ENCODE data around the gene SIAH2.

Gene SIAH2

DNA sequence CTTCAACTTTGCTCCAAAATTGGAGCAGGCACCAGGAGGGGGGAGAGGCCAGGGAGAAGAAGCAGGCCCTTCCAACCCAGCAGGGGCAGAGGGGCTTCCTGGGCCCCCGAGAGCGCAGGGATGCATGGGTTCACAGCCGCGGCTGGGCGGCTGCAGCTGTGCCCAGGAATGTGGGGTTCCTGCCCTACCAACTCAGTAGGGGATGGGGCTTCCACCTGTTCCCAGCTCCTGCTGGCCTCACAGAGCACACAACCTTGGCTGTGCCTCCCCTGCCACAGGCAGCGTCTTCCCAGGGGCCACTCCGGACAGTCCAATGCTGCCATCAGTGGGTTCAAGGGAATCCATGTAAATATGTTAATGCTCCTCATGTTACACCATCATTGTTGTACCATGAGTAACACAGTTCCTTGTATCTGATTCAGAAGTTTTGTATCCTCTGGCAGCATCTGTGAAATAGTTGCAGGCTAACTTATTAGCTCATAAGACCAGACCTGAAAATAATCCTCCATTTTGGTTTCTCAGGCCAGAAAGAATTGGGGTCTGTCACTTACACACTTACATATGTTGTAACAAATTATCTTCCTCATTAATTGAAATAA is 12.1 kb upstream of the SIAH2 start:
- no peak for DNase-seq (ENCODE audit: low read depth in 2 of 2)

DNA sequence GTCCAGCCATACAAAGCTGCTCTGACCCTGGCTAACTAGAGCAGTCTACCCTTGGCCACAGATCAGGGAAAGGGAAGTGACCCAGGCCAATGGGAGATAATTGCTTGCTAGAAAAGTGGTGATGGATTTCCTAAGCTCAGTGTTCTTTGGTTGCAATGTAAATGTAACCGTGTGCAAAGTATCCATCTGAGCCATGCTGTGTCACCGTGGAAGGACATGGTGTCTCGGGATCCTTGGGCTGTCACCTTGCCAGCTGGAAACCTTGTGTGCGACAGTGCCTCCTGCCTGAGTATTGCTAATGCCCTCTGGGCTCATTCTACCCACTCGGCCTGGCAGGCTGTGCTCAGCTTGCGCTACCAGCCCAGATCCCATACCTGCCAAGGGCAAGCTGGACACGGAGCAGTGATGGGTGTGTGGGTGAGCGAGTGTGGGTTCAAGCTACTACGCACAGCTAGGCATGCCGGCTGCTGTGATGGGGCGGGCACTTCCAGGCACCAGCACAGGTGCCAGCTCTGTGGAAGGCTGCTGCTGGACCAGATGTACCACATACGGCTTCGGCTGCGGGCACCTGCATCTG is 10.7 kb upstream of the SIAH2 start:
- DNase-seq (ENCODE audit: low read depth in 2 of 2) = no peak

DNA sequence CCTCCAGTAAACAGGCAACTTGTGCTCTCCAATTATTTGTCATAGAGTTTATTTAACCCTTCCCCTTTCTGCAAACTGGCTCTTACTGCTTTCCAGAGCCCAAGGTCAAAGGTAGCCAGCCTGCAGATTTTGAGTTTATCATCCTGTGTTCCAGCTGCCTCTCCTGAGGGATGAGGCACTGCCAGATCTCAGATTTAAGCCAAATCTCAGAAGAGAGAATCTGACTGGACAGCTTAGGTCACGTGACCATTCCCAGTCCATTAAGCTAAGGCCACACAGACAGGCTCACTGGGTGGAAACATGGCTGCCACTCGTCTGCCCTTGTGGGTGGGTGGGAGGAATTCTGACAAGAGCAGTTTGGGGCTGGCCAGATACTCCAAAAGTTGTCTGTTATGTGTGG is 8.6 kb upstream of the SIAH2 start:
- no peak for DNase-seq (ENCODE audit: low read depth in 2 of 2)

DNA sequence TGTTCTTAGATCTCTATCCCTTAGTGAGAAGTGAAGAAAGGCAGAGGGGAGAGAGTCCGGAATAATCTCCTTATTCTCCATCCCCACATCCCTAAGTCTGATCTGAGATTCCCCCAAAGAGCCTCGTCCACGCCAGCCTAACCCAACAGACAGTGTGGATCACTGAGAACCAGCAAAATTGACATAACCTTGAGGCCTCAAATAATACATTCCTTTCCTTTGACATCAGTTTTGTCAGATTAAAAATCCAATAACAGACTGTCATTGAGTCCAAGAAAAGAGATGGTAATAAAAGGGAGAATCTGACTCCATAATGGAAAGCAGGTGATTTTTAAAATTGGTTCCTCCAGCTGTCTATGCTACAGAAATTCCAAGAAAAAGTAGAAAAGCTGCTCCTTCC is 7.7 kb upstream of the SIAH2 start:
- DNase-seq (ENCODE audit: low read depth in 2 of 2) = no peak

DNA sequence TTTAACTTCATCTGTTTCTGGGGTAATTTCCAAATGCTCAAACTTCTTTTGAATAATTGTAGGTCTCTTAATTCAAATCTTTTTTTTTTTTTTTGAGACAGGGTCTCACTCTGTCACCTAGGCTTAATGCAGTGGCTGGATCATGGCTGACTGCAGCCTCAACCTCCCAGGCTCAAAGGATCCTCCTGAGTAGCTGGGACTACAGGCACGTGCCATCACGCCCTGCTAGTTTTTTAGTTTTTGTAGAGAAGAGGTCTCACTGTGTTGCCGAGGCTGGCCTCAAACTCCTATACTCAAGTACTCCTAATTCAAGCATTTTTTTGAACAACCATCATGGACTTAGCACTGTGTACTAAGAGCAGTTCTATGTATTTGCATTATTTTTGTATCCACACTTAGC is 3.8 kb upstream of the SIAH2 start:
- DNase-seq (ENCODE audit: low read depth in 2 of 2) = no peak

DNA sequence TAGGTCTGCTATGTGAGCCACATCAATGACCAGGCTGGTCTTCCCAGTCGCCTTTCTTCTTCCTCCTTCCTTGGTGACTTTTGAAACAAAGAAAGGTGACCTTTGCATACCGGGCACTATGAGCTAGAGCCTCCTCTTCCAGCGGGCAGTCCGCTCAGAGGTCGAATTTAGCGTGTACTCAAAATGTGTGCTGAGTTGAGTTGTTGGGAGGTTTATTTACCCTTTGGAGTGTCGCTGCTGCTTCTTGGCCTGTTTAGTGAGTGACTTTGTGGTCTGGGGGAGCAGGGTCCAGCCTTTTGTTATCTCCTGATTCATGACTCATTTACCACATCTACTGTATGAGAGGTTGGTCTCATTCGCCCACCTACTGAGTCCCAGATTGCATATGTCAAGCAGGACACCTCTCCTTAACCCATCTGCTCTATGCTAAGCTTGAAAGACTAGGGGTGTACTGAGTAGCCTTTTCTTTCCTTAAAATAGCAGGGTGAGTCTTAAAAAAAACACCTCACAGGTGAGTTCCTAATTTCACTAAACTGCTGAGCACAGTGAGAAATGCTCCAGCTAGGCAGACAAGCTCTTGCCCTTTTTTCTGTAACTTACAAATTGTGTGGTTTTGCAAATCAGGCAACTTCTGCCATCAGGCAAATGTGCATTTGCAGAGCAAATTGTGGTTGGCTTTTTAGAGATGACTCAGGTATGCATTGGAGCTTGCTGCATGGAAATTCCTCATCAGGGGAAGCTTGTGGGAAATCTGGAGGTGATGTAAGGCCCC is 3.2 kb upstream of the SIAH2 start:
- no peak for DNase-seq (ENCODE audit: low read depth in 2 of 2)

DNA sequence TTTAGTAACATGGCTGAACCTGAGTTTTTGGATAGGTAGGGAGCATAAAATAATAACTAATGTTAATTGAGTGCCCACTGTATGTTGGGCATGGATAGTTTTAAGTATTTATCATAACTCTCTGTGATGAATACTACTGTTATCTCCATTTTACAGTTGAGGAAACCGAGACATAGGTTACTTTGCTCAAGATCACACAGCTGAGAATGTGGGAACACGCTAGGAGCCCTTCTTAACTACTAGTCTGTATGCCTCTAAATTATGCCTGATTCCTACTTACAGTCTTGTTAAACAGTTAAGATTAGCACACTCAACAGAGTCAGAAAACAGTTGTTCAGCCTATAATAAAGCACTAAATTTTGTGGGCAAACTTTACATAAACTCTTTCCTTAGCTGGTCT is 2.0 kb upstream of the SIAH2 start:
- no peak for DNase-seq (ENCODE audit: low read depth in 2 of 2)

DNA sequence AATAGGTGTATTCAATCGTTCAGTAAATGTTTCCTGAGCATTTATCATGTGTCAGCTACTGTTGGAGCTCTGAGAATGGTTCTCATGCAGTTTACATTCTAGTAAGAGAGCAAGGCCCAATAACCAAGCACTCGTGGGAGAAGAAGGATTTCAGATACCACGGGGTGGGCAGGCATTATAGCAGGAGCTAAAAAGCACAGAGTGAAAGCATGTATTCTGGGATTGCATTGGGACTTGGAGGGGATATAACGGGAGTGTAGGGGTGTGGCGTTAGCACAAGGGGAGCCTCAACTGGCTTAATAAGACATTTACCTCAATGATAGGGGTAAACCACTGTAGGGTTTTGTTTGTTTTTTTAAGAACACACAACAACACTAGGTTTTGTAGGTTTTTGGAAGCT is 1.6 kb upstream of the SIAH2 start:
- DNase-seq (ENCODE audit: low read depth in 2 of 2) = no peak

DNA sequence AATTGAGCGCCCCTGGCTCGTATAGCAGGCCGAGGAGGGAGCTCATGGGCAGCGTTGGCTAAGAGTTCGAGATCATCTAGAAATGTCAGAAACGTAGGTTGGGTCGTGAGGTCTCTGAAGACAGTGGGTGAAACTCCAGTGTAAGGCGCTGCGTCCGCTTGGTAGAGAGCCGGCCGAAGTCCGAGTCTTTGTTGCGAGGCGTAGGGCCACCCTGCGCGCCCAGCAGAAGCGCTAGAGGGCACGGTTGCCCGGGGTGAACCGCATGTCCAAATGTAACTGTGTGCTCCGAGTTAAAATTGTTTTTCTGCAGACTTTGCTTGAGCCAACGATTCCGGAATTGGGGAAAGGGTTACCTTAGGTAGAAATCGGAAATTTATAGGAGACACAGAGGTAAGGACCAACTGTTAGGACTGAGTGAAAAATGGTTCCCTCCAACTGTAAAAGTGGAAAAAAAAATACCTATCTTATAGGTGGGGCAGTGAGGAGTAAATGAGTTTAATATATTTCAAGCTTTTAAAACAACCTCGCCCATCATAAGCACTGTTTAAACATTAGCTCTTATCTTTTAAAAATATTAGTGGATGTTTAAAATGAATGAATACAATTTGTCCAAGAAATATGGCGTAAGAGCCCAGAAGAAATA is 993 bp upstream of the SIAH2 start:
- DNase-seq (ENCODE audit: low read depth in 2 of 2) = no peak

DNA sequence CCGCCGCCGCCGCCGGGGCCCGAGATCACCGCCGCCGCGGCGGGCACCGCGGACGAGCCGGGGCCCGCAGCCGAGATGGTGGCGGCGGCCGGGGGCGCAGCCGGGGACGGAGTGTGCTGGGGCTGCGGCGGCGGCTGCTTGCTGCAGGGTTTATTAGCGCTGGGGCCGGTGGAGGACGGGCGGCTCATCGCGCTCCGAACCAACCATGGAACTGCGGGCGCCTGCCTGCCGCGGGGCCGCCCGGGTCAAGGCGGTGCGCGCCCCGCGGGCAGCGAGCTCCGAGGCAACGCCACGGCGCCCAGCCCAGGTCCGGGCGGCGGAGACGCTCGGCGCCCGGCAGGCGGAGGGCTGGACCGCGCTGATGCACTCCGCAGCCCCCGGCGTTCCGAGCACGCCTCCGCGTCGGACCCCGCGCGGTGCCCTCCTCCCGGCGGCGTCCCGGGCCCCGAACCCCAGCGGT is 277 bp downstream of the SIAH2 start:
- DNase-seq (ENCODE audit: low read depth in 2 of 2) = no peak

DNA sequence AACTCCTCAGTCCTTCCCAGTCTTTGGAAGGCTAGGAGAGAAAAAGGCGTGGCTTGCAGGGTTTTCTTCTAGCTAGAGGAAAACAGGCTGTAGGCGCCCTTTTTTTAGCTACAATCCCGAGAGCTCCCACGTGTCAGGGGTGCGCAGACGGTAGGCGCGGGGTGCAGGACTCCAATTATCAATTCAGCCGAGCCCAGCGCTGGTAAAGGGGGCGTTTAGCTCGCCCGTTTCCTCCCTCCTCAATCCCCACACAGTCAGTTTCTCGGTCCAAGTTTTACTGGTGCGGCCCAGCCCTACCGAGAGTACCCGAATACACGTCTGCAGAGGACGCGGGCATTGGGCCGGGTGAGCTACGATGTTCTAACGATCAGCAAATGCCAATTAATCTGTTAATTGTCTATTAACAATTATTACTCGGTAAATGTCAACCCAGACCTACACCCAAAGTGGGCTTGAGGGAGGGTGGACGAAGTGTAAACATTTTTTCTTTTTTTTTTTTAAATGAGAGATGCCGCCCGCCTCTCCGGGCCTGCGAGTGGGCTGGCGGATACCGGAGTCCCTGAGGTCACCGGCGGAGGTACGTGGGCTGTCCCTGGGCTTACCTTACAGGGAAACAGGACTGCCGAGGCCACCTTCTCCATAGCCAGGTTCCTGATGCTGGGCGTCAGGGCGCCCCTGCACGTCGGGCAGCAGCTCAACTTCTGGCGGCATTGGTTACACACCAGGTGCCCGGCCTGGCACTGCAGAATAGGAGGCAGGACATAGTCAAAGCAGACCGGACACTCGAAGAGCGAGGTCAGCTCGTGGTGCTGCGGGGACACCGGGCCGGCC is 923 bp downstream of the SIAH2 start:
- DNase-seq (ENCODE audit: low read depth in 2 of 2) = peak in 1 of 2 donors; percentile 21

DNA sequence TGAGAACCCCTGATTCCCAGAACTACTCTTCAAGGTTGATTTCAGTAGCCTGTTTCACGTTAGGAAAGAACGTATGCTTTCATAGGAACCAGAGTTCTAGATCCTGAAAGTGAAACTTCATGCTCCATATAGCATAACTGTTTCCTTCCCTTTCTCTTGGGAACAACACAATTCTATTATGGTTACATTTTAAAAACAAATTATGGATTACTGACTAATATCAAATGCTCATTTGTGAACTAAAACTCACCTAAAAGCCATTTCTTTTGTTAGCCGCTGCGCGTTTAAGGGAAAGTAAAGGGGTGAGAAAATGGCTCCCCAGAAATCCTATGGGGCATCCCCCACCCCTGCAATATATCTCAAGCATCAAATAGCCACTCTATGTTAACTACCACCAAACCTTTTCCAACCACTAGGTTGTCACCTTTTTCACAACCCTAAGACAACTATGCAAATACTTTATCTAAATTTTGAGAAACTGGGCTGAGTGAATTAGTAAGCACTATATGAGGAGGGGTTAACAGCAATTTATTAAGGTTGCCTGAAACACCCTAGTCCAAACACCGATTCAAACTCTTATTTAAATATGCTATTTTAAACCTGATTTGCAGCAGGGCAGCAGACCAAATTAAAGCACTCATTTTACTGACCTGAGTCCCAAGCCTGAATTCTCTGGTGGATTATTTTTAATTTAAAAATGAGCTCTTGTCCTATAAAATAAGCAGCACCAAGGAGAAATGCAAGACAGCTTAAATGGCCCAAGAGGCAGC is 2.4 kb downstream of the SIAH2 start:
- DNase-seq (ENCODE audit: low read depth in 2 of 2) = peak in 1 of 2 donors; percentile 39

DNA sequence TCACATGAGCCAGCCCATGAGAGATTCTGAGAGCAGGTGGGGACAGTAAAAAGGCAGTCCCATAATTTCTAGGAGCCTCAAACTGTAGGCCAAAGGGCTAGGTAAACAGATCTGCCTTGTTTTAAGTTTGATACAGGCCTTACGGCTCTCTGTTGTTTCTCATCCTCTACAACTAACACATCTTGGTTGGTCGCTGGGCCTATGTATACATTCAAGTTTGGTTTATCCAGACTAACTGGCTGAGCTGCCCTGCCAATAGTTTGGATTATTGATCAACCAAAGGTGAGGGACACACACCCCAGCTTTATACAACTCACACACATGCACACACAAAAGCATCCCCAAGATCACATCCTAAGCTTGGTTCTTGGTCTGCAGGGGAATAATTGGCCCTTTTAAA is 3.0 kb downstream of the SIAH2 start:
- no peak for DNase-seq (ENCODE audit: low read depth in 2 of 2)

DNA sequence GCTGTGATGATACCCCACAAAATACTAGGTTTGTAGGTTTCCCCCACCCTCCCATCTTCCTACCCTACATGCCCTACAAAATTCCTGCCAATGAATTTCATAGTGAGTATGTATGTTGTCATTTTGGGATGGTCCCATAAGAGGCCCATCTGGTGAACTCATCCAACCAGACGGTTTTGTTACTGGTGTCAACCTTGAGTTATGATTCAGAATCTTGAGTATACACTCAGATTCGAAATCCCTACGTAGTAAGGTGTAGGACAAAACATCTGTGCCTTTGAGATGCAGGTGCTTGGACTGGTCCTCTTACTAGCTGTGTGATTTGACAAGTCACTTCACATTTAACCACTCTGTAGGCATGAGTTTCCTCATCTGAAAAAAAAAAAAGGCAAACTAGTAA is 3.6 kb downstream of the SIAH2 start:
- DNase-seq (ENCODE audit: low read depth in 2 of 2) = no peak

DNA sequence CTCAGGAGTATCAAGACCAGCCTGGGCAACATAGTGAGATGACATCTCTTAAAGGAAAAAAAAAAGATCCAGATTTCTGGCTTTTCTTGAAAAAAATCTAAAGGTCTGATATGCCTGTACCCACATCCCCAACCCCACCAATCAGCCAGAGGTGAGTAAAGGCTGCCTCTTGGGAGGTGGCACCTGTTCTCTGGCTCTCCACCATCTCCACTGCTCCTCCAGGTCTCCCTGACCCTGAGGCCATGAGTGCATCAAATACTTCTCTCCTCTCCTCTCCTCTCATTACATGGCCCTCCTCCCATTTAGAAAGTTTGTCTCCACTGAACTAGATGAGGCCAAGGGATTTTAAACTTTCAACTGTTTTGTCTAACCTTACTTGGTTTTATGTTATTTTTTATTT is 5.2 kb downstream of the SIAH2 start:
- no peak for DNase-seq (ENCODE audit: low read depth in 2 of 2)

DNA sequence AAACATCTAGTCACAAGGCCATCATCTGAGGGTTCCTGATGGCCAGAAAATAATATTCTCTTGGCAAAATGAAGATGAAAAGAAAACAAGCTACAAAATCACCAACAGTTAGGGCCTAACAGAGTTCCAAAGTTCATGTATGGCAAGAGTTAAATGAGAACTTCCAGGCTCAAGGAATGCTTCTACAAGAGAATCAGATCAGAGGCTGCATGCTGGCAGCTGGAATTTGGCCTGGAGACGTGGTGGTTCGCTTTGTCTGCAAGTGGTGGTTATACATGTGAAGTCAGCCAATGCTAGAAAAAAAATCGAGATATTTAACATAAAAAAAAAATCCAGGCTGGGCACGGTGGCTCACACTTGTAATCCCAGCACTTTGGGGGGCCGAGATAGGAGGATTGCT is 5.6 kb downstream of the SIAH2 start:
- no peak for DNase-seq (ENCODE audit: low read depth in 2 of 2)

DNA sequence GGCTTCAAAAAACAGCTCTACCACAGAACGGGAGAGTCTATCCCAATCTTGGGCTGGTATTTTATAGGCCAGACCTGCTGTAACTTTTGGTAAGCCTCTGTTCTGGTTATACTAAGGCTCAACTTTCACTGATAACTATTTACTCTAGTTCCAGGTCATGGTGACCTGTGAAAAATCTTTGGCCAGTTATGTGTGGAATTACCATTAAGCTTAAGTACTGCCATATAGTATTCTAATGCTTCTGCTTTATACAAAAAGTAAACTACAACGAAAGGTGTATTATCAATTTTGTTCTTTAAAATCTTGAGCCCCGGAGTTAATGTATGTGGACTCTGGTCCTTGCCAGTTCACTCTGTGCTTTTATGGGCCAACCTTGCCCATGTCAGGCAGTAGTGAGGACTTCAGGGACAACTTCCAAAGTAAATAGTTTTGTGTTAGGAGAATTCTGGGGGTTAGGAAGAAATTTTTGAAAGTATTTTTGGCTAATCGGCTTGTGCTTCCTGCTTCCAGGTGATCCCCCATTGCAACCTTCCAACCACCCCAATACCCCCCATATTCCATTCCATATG is 6.4 kb downstream of the SIAH2 start:
- DNase-seq (ENCODE audit: low read depth in 2 of 2) = no peak

DNA sequence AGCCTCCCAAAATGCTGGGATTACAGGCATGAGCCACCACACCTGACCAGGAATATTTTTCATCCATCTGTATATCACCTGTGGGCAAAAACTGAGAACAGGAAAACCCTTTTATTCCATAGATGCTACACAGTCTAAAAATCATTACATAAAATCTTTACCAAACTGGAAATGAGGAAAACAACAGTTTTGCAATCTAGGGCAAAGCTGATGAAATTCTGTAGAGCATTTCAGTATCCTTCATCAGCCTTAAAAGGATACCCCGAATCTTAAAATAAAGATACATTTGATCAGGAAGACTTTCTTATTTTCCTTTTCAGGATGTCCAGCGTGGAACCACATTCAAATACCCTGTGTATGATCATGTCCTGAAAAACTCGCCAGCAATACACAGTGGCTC is 7.1 kb downstream of the SIAH2 start:
- no peak for DNase-seq (ENCODE audit: low read depth in 2 of 2)

DNA sequence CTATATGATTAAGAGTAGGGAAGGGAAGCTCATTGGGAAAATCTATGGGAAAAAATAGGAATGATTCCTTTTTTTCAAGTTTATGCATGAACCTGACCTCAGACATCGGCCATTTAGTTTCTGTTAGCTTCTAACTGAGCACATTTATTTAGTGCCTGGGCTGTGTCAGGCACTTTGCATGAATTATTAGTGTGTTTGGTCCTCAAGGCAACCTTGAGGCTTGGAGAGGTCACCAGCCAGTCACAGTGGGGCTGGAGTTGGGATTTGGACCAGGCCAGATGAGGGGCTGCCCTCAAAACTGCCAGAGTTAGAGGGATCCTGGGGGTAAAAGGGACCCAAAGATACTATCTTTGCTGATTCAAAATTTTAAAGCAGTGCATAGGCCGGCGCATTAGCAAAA is 8.1 kb downstream of the SIAH2 start:
- DNase-seq (ENCODE audit: low read depth in 2 of 2) = no peak

DNA sequence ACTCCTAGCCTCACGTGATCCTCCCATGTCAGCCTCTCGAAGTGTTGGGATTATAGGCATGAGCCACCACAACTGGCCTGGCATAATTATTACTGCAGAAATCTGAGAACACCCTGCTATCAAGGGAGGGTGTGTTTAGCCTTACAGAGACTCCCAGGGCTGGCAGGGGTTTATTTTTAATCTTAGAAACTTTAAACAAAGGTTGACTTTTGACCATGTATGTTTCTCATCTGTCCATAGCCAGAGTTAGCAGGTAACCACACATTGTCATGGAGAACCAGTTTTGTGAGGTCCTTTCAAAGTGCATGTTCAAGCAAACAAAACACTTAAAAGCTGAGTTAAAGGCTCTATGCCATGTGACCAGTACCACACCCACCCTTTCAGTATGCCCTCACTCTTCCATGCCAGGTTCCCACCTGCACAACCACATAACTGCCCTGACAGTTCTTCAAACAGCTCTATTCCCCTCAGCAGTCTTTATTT is 11.1 kb downstream of the SIAH2 start:
- DNase-seq (ENCODE audit: low read depth in 2 of 2) = no peak

DNA sequence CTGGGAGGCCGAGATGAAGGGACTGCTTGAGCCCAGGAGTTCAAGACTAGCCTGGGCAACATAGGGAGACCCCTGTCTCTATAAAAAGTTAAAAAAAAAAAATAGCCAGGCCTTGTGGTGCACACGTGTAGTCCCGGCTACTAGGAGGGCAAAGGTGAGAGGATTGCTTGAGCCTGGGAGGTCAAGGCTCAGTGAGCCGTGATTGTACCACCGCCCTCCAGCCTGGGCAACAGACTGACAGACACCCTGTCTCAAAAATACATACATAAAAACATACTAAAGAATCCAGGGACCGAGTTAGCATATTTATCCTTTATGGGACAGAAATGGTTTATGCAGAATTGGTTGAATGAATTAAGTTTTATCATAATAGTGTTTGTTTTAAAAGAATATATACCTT is 13.7 kb downstream of the SIAH2 start:
- DNase-seq (ENCODE audit: low read depth in 2 of 2) = no peak

All from stimulated activated CD8-positive, alpha-beta memory T cell treated with anti-CD3 and anti-CD28 coated beads, Interleukin-15, amount 100 ng/mL, for 4 hours (primary cell).